ENCODE measurements around the gene ZNF680.

DNA sequence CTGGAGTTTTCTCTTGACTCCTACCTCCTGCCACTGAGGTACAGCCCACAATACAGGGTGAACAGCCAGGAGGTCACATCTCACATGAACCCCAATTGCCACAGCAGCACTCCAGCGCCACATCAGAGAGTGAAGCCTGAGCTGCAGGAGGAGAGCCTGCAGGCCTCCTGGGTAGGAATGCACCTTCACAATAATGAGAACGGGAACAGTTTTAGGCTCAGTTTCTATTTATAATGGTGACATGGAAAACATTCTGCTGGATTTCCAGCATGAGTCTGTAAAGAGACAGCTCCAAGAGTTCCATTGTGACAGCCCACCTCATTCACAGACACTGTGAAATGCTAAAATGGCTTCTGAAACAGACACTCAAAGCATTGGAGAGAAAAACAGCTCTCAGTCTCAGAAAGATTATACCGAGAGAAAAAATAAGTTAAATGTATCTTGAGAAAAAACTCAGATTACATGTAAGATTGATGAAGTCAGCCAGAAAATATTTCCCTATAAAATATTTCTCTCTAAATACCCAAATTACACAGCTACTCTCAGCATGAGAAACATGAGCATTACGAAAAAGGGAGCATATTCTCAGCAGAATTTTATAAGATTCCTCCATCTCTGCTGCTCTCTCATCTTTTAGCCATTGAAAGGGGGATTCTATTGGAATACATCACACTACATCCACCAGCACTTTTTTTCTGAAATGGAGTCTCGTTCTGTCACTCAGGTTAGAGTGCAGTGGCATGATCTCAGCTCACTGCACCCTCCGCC, 11.3 kb downstream of the ZNF680 start:
- TF ChIP-seq EZH2 (IDR thresholded peaks at IDR 0.05; ENCODE audit: borderline replicate concordance, low read depth, low read length, severe bottlenecking) = no peak
- TF ChIP-seq, protein P1, sequence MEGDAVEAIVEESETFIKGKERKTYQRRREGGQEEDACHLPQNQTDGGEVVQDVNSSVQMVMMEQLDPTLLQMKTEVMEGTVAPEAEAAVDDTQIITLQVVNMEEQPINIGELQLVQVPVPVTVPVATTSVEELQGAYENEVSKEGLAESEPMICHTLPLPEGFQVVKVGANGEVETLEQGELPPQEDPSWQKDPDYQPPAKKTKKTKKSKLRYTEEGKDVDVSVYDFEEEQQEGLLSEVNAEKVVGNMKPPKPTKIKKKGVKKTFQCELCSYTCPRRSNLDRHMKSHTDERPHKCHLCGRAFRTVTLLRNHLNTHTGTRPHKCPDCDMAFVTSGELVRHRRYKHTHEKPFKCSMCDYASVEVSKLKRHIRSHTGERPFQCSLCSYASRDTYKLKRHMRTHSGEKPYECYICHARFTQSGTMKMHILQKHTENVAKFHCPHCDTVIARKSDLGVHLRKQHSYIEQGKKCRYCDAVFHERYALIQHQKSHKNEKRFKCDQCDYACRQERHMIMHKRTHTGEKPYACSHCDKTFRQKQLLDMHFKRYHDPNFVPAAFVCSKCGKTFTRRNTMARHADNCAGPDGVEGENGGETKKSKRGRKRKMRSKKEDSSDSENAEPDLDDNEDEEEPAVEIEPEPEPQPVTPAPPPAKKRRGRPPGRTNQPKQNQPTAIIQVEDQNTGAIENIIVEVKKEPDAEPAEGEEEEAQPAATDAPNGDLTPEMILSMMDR (IDR thresholded peaks at IDR 0.05; ENCODE audit: borderline replicate concordance, extremely low read depth, low read length, poor library complexity, severe bottlenecking) = no peak

All from DND-41 (cell line).